SU-DHL-6 (cell line): ENCODE data around the gene PINK1.
A peak's percentile ranks its signal among the peaks of the same experiment; 100 is the strongest.

ENCODE experiments used
- H2AFZ ChIP-seq: fragments of 200-600 bp; sonication (generic); 2 replicates; pipeline ENCODE4 v1.6.1; 2014; ENCODE audit warnings: low read depth, mild to moderate bottlenecking, moderate library complexity, mixed read lengths, antibody characterized with exemption, low read length; ENCODE audit not compliant: severe bottlenecking
- H3F3A ChIP-seq: fragments of 200-600 bp; shearing (Covaris generic); 2 replicates; pipeline ENCODE4 v1.6.0; 2016; ENCODE audit warnings: antibody characterized with exemption, mild to moderate bottlenecking; ENCODE audit not compliant: insufficient read depth
- H3K27ac ChIP-seq: fragments of 200-600 bp; sonication (generic); 2 replicates; pipeline ENCODE4 v1.5.1; 2016; ENCODE audit warnings: low read depth, mild to moderate bottlenecking, low read length, moderate library complexity, mixed read lengths
- H3K27me3 ChIP-seq: fragments of 200-600 bp; sonication (generic), shearing (Covaris generic); 2 replicates; pipeline ENCODE4 v1.6.0; 2014; ENCODE audit warnings: mild to moderate bottlenecking, low read length
- H3K36me3 ChIP-seq: fragments of 200-600 bp; sonication (generic); 2 replicates; pipeline ENCODE4 v1.6.1; 2014; ENCODE audit warnings: mild to moderate bottlenecking, low read length, mixed read lengths
- H3K4me2 ChIP-seq: fragments of 300-600, 200-600 bp; shearing (Covaris generic), sonication (generic); 2 replicates; pipeline ENCODE4 v1.6.0; 2014; ENCODE audit warnings: low read length, low read depth, mild to moderate bottlenecking; ENCODE audit not compliant: poor library complexity, severe bottlenecking
- H3K4me3 ChIP-seq: fragments of 200-600 bp; sonication (generic); 2 replicates; pipeline ENCODE4 v1.5.1; 2014; ENCODE audit warnings: antibody characterized with exemption, low read length, mild to moderate bottlenecking, mixed read lengths; ENCODE audit not compliant: insufficient read depth, poor library complexity, severe bottlenecking
- H3K79me2 ChIP-seq: fragments of 200-600 bp; sonication (generic); 2 replicates; pipeline ENCODE4 v1.6.1; 2014; ENCODE audit warnings: mild to moderate bottlenecking, low read length, moderate library complexity; ENCODE audit not compliant: insufficient read depth
- H3K9ac ChIP-seq: fragments of 200-600 bp; sonication (generic); 2 replicates; pipeline ENCODE4 v1.7.0; 2014; ENCODE audit warnings: mild to moderate bottlenecking, low read length
- H3K9me2 ChIP-seq: fragments of 200-600 bp; sonication (generic); replicated peaks from 2 replicates; pipeline ENCODE4 v1.6.1; 2014; ENCODE audit warnings: low read length; ENCODE audit not compliant: insufficient read depth
- H3K9me3 ChIP-seq: fragments of 200-600 bp; sonication (generic); 2 replicates; pipeline ENCODE4 v1.6.1; 2014; ENCODE audit warnings: low read length, mixed read lengths; ENCODE audit not compliant: insufficient read depth
- H4K20me1 ChIP-seq: fragments of 200-600 bp; sonication (generic); 2 replicates; pipeline ENCODE4 v1.6.1; 2014; ENCODE audit warnings: low read depth, mild to moderate bottlenecking, antibody characterized with exemption, low read length, moderate library complexity, mixed read lengths
- CTCF ChIP-seq: fragments of 200-600 bp; sonication (generic); IDR thresholded peaks from one replicate; pipeline ENCODE4 v1.5.1; 2017; ENCODE audit warnings: antibody characterized with exemption, mild to moderate bottlenecking, low read length, moderate library complexity; ENCODE audit not compliant: insufficient read depth, poor library complexity, severe bottlenecking
- EZH2phosphoT487 ChIP-seq: fragments of 200-600 bp; sonication (generic), shearing (Covaris generic); conservative IDR thresholded peaks from 2 replicates; pipeline ENCODE4 v1.6.1; 2018; ENCODE audit warnings: mild to moderate bottlenecking, antibody characterized with exemption, low read length, moderate library complexity, mixed read lengths

PINK1 gene

GRCh38 chr1:20678599-20678998, 45.3 kb downstream of the PINK1 start:
- Histone ChIP-seq H3K27ac (no peak overlapping the region), H3K9me3 (0 out of 2 replicates have a peak, but pooled peaks cover 3% of the 10 kb centered on the region), H3F3A (no peaks in the 10 kb centered on the region), H3K4me3 (no peak overlapping the region), H3K27me3 (no peaks in the 10 kb centered on the region), H4K20me1 (no peaks in the 10 kb centered on the region), H3K36me3 (no peaks in the 10 kb centered on the region), H3K9me2 (no peaks in the 10 kb centered on the region), H3K79me2 (no peaks in the 10 kb centered on the region), H2AFZ (no peak overlapping the region), H3K4me2 (peak overlapping the region; percentile 25), H3K9ac (no peak overlapping the region)
- TF ChIP-seq CTCF (no peak), EZH2phosphoT487 (no peak)

- Histone ChIP-seq H3K9ac (no peak overlapping the region), H4K20me1 (no peaks in the 10 kb centered on the region), H3K27me3 (no peaks in the 10 kb centered on the region), H3K36me3 (no peaks in the 10 kb centered on the region), H3K4me3 (no peak overlapping the region), H3F3A (no peaks in the 10 kb centered on the region), H3K4me2 (no peak overlapping the region), H3K9me3 (0 out of 2 replicates have a peak, but pooled peaks cover 3% of the 10 kb centered on the region), H2AFZ (no peak overlapping the region), H3K79me2 (no peaks in the 10 kb centered on the region), H3K9me2 (no peaks in the 10 kb centered on the region), H3K27ac (no peak overlapping the region)
- TF ChIP-seq EZH2phosphoT487 (no peak), CTCF (no peak)
Measured at GRCh38 chr1:20680269-20680668, 47.0 kb downstream of the PINK1 start.

- H3K27ac ChIP-seq: no peak overlapping the region
- no peaks in the 10 kb centered on the region for H3K27me3 ChIP-seq
- H3K79me2 ChIP-seq: no peaks in the 10 kb centered on the region
- no peak overlapping the region for H3K4me2 ChIP-seq
- H3K36me3 ChIP-seq: no peaks in the 10 kb centered on the region
- TF ChIP-seq CTCF (no peak), EZH2phosphoT487 (no peak)
- no peaks in the 10 kb centered on the region for H3F3A ChIP-seq
- H3K9me3 ChIP-seq: 0 out of 2 replicates have a peak, but pooled peaks cover 3% of the 10 kb centered on the region
- no peak overlapping the region for H3K9ac ChIP-seq
- H2AFZ ChIP-seq: no peak overlapping the region
- H3K9me2 ChIP-seq: no peaks in the 10 kb centered on the region
- H4K20me1 ChIP-seq: no peaks in the 10 kb centered on the region
- no peak overlapping the region for H3K4me3 ChIP-seq
Measured at GRCh38 chr1:20681999-20682398, 48.7 kb downstream of the PINK1 start.
